Mammary epithelial cell (primary cell): ENCODE results near the gene REXO4.

Experiments
- CTCF ChIP-seq, 2 donors: IDR thresholded peaks in 1 of 2; conservative IDR thresholded peaks in 1 of 2; 2 replicates each; pipeline ENCODE4 v1.5.1; 2011 to 2012; ENCODE audit warnings: inconsistent platforms in 2 of 2, low read length in 2 of 2, mild to moderate bottlenecking in 2 of 2, control low read depth in 1 of 2, low read depth in 1 of 2; ENCODE audit not compliant: insufficient read depth in 1 of 2; ENCODE audit errors: extremely low read depth in 1 of 2
- EZH2 ChIP-seq: IDR thresholded peaks from 2 replicates; pipeline ENCODE4 v1.6.1; 2012; ENCODE audit warnings: low read length, inconsistent platforms, borderline replicate concordance

- TF ChIP-seq CTCF (conservative IDR thresholded peaks at IDR 0.05 in 1 of 2, IDR thresholded peaks at IDR 0.05 in 1 of 2; ENCODE audit: extremely low read depth in 1 of 2, insufficient read depth in 1 of 2, low read depth in 1 of 2, low read length in 2 of 2) (no peak), EZH2 (no peak)
Observed at GRCh38 chr9:133454325-133454724, 36.5 kb upstream of the REXO4 start.
